K562 (cell line): ENCODE measurements around the gene SFXN2. TPM values are rescaled to one million over a fixed set of nuclear protein-coding genes. Genes with fewer than 3 reads are reported as not detected.

ENCODE experiments used
- ATAC-seq: fragments of 200-7000 bp; cut with Tn5 transposase; 3 replicates; pipeline ENCODE4 v1.9.1; 2020; ENCODE audit warnings: moderate library complexity
- BruUV-seq: library from RNA; stranded (reverse); fragments of 400-500 nt; replicated peaks from 2 replicates; lab custom pipeline; 2021; lab: Mats Ljungman, UMichigan
- CTCF ChIA-PET: fragments of 300-600 bp; formaldehyde crosslinking; extraction: SDS; loops from one replicate; lab custom pipeline; 2021; ENCODE audit warnings: low intra/inter-chr PET ratio; lab: Yijun Ruan, JAX
- POLR2A ChIA-PET: fragments of 300-600, 350-650 bp; sonication (Branson Sonifier 250); formaldehyde crosslinking; extraction: SDS; loops from one replicate; lab custom pipeline; 2021; ENCODE audit warnings: antibody characterized with exemption, inconsistent platforms; lab: Yijun Ruan, JAX
- DNase-seq, 4 experiments: peaks; one replicate each; pipeline versions ENCODE4 v3.0.0 to v3.0.0-alpha.2; 2011 to 2018; ENCODE audit warnings: low spot score in 3 of 4, mixed read lengths in 3 of 4; ENCODE audit errors: extremely low read depth in 1 of 4
- FAIRE-seq: peaks from 2 replicates; lab custom pipeline; 2011; peaks lifted over from hg19 to GRCh38; lab: Jason Lieb, UNC
- H2AFZ ChIP-seq: 2 replicates; pipeline ENCODE4 v1.6.0; 2011; ENCODE audit warnings: low read depth, low read length, control low read depth, inconsistent platforms
- H3K27ac ChIP-seq: fragments of 200-600 bp; 3 replicates; pipeline ENCODE4 v1.8.0; 2011; ENCODE audit warnings: low read depth, mild to moderate bottlenecking, control low read depth, inconsistent platforms, low read length, moderate library complexity, mixed read lengths; ENCODE audit errors: extremely low read depth
- H3K27me3 ChIP-seq, 2 experiments: fragments of 300-600 bp in 1 of 2; 2 replicates in 1 of 2; 3 replicates in 1 of 2; pipeline versions ENCODE4 v1.6.0 to v1.8.0; 2011; ENCODE audit warnings: inconsistent platforms in 2 of 2, low read length in 2 of 2, mild to moderate bottlenecking in 1 of 2, mixed read lengths in 1 of 2, moderate library complexity in 1 of 2; ENCODE audit not compliant: control insufficient read depth in 2 of 2, insufficient read depth in 2 of 2
- H3K36me3 ChIP-seq: fragments of 300-600 bp; 3 replicates; pipeline ENCODE4 v1.8.0; 2011; ENCODE audit warnings: mild to moderate bottlenecking, low read length, inconsistent platforms; ENCODE audit not compliant: control insufficient read depth, insufficient read depth
- H3K4me1 ChIP-seq, 2 experiments: fragments of 200-600 bp in 1 of 2; replicated peaks in 1 of 2; 2 replicates in 1 of 2; 3 replicates in 1 of 2; pipeline versions ENCODE4 v1.5.1 to v1.8.0; 2011; ENCODE audit warnings: inconsistent platforms in 2 of 2, low read length in 2 of 2, mild to moderate bottlenecking in 1 of 2, mixed read lengths in 1 of 2, moderate library complexity in 1 of 2; ENCODE audit not compliant: control insufficient read depth in 2 of 2, insufficient read depth in 2 of 2
- H3K4me2 ChIP-seq: 2 replicates; pipeline ENCODE4 v1.6.1; 2011; ENCODE audit warnings: low read length, control low read depth, inconsistent platforms, mixed read lengths; ENCODE audit not compliant: insufficient read depth
- H3K4me3 ChIP-seq: fragments of 200-600 bp; sonication (generic), shearing (Covaris generic); 2 replicates; pipeline ENCODE4 v1.5.1; 2016; ENCODE audit warnings: control low read depth, inconsistent platforms
- H3K79me2 ChIP-seq: fragments of 200-600 bp; 3 replicates; pipeline ENCODE4 v1.8.0; 2011; ENCODE audit warnings: low read length, inconsistent platforms; ENCODE audit not compliant: control insufficient read depth, insufficient read depth
- H3K9ac ChIP-seq, 2 experiments: 2 replicates each; pipeline versions ENCODE4 v1.6.0 to v1.6.1; 2011; ENCODE audit warnings: low read depth in 2 of 2, low read length in 2 of 2, control low read depth in 1 of 2, inconsistent platforms in 1 of 2, mild to moderate bottlenecking in 1 of 2, mixed read lengths in 1 of 2; ENCODE audit not compliant: insufficient read depth in 1 of 2
- H3K9me1 ChIP-seq: one replicate; pipeline ENCODE4 v1.6.0; 2011; ENCODE audit warnings: inconsistent platforms, mild to moderate bottlenecking, low read length, moderate library complexity; ENCODE audit not compliant: control insufficient read depth, insufficient read depth
- H3K9me3 ChIP-seq: replicated peaks from 2 replicates; pipeline ENCODE4 v1.5.1; 2011; ENCODE audit warnings: low read depth, low read length, inconsistent platforms; ENCODE audit not compliant: control insufficient read depth, insufficient read depth
- H4K20me1 ChIP-seq: replicated peaks from 2 replicates; pipeline ENCODE4 v1.6.1; 2011; ENCODE audit warnings: low read length, inconsistent platforms, mixed read lengths; ENCODE audit not compliant: control insufficient read depth, insufficient read depth
- BDP1 ChIP-seq: IDR thresholded peaks from 3 replicates; pipeline ENCODE4 v1.6.1; 2011; ENCODE audit not compliant: insufficient read length, insufficient read depth
- BRD4 ChIP-seq: fragments of 200-600 bp; sonication (generic); IDR thresholded peaks from 2 replicates; pipeline ENCODE4 v1.6.1; 2017; ENCODE audit warnings: inconsistent platforms
- EHMT2 ChIP-seq: fragments of 450-650 bp; IDR thresholded peaks from 2 replicates; pipeline ENCODE4 v1.6.1; 2018; ENCODE audit warnings: antibody characterized with exemption
- FOSL1 ChIP-seq: fragments of 200-800 bp; sonication (Bioruptor generic); conservative IDR thresholded peaks from 2 replicates; pipeline ENCODE4 v1.6.1; 2016; ENCODE audit warnings: missing genetic modification characterization, missing compliant biosample characterization
- MTA1 ChIP-seq: fragments of 450-650 bp; IDR thresholded peaks from 2 replicates; pipeline ENCODE4 v1.6.1; 2017; ENCODE audit warnings: borderline replicate concordance
- NFATC3 ChIP-seq: fragments of 450-650 bp; IDR thresholded peaks from 2 replicates; pipeline ENCODE4 v1.6.1; 2017; ENCODE audit warnings: mild to moderate bottlenecking
- NR4A1 ChIP-seq, 2 experiments: fragments of 250-450 bp in 1 of 2; fragments of 450-650 bp in 1 of 2; sonication (Bioruptor Pico) in 1 of 2; IDR thresholded peaks; 2 replicates each; pipeline versions ENCODE4 v1.4.0 to v1.6.1; 2016 to 2020; ENCODE audit warnings: mild to moderate bottlenecking in 2 of 2, missing compliant biosample characterization in 1 of 2, missing genetic modification characterization in 1 of 2, moderate library complexity in 1 of 2
- ZKSCAN8 ChIP-seq: fragments of 200-800 bp; sonication (Bioruptor generic); IDR thresholded peaks from 2 replicates; pipeline ENCODE4 v1.6.1; 2016; ENCODE audit warnings: missing genetic modification characterization, missing compliant biosample characterization
- ZNF584 ChIP-seq: fragments of 200-800 bp; sonication (Bioruptor generic); IDR thresholded peaks from 2 replicates; pipeline ENCODE4 v1.6.1; 2016; ENCODE audit warnings: low read depth, mild to moderate bottlenecking, missing genetic modification characterization, missing compliant biosample characterization
- ZNF717 ChIP-seq: fragments of 250-450 bp; sonication (Bioruptor Pico); IDR thresholded peaks from 2 replicates; pipeline ENCODE4 v1.5.0; 2021
- WGBS: fragments of 100-300 bp; shearing (Covaris generic); methylation state at CpG from one replicate; pipeline ENCODE4 v1.1.6; 2016; ENCODE audit warnings: low coverage, mixed read lengths; ENCODE audit not compliant: insufficient coverage; ENCODE audit errors: missing lambda C conversion rate; 5-methylcytosine and 5-hydroxymethylcytosine counted together
- in situ Hi-C: fragments of 300-500 bp; cut with MboI; formaldehyde crosslinking; loops from 4 replicates; pipeline ENCODE4 v1.15.0; 2018; ENCODE audit warnings: inconsistent platforms, mixed read lengths
- intact Hi-C: fragments of 100-400 bp; cut with micrococcal nuclease; formaldehyde crosslinking; loops from 2 replicates; pipeline ENCODE4 v1.14.2; 2022
- polyA plus RNA-seq, 8 experiments: library from polyadenylated mRNA; depleted of rRNA in 4 of 8; stranded (reverse) in 5 of 8; unstranded in 3 of 8; fragments of >200 nt; fragmentation: Nextera tagmentation in 2 of 8; fragmentation: Illumina TruSeq in 1 of 8; extraction: Ambion mirVana in 2 of 8; extraction: Trizol in 1 of 8; gene quantifications; 2 replicates each; pipeline versions ENCODE4 v1.2.1 to v1.2.3, GENCODE V29; 2011 to 2014; ENCODE audit warnings: inconsistent platforms in 1 of 8, missing spikeins in 1 of 8
- total RNA-seq, 7 experiments: library from RNA; depleted of rRNA in 6 of 7; stranded (reverse); fragments of >200 nt in 6 of 7; fragmentation: Illumina TruSeq in 2 of 7; extraction: Trizol in 2 of 7; gene quantifications; 2 replicates each; pipeline versions ENCODE4 v1.2.1 to v1.2.3, GENCODE V29; 2011 to 2021; ENCODE audit warnings: low replicate concordance in 1 of 7
- TF ChIP-seq, protein P1 (sequence below): fragments of 250-450 bp; sonication (Bioruptor Pico); IDR thresholded peaks from 2 replicates; pipeline ENCODE4 v1.4.0; 2020; ENCODE audit warnings: mild to moderate bottlenecking, moderate library complexity
- TF ChIP-seq, protein P2 (sequence below): fragments of 250-450 bp; sonication (Bioruptor Pico); IDR thresholded peaks from 2 replicates; pipeline ENCODE4 v1.4.0; 2020
- TF ChIP-seq, protein P3 (sequence below): fragments of 150-350 bp; IDR thresholded peaks from 2 replicates; pipeline ENCODE4 v1.6.1; 2014; ENCODE audit warnings: low read depth, mild to moderate bottlenecking, low read length, borderline replicate concordance
- TF ChIP-seq, protein P4 (sequence below): IDR thresholded peaks from 2 replicates; pipeline ENCODE4 v1.6.1; 2011; ENCODE audit not compliant: insufficient read length; ENCODE audit errors: extremely low read depth

SFXN2 gene
- total and polyA plus RNA-seq, 9 of the 15 experiments (the other 6 are each of a cell fraction or from before 2014, with no cell fraction given) = 7.3 to 23.8 (median 15.7) TPM

DNA sequence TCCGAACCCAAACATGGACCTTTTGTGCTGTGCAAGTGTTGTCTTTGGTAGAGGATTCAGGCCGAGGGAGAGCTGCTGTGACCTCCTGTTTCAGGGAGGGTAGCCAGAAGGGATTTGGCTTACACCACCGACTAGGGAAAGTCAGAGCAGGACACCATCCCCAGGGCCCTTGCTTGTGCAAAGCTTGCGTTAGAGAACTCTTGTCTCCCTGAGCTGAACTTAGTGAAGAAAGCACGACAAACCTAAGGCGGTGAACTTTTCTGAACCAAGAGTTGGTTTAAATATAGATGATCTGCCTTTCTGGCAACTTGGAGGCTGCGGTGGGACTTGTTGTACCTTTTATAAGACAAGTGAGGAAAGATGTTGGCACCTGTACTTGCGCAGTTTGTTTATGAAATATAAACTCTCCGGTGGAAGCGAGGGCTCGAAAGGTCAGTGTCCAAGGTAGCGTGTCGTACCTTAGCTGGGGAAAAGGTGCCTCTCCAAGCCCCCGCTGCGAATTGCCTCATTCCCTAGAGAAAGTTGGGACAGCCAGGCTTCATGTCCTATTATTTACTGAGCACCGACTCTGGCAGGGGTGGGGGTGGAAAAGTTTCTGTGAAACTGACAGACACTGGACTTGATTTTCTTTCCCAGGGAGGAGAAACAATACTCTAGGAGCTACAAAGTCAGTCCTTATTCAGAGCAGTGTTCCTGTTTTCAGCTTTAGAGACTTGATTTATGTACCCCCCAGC is 60.9 kb downstream of the SFXN2 start:
- intact Hi-C loops (loop anchor here (5.0 kb wide), 1 partner anchor 33 kb away; the partner anchor contains the start of gene WBP1L), in situ Hi-C loops (no loop called here)
- no peak overlapping the region for H3K4me3 ChIP-seq
- no TSS peak for BruUV-seq
- H3K36me3 ChIP-seq = peaks cover 1% of the 10 kb centered on the region; the same call in 1 of the 3 replicates
- no peaks in the 10 kb centered on the region for H3K27me3 ChIP-seq
- H4K20me1 ChIP-seq = no peaks in the 10 kb centered on the region
- H3K4me2 ChIP-seq = peak overlapping the region; percentile 56; the same call in 1 of the 2 replicates
- peaks cover 37% of the 10 kb centered on the region; the same call in 2 of the 3 replicates for H3K79me2 ChIP-seq
- H3K9me1 ChIP-seq = no peaks in the 10 kb centered on the region
- 88% methylated on average over 16 of the region's 16 CpGs for WGBS
- DNase-seq (no peak), ATAC-seq (no peak), FAIRE-seq (no peak)
- peak overlapping the region; percentile 50; the same call in 1 of the 3 replicates for H3K27ac ChIP-seq
- no peak overlapping the region for H2AFZ ChIP-seq
- H3K9me3 ChIP-seq = no peaks in the 10 kb centered on the region
- POLR2A ChIA-PET = interaction anchor here (0.7 to 1.9 kb wide), 2 partner anchors 10 to 12 kb away, joined by 3 to 6 read pairs; no protein-coding TSS in a partner anchor
- H3K9ac ChIP-seq = no peak overlapping the region; a peak in 1 of 4 replicates
- CTCF ChIA-PET = no interaction called here
- H3K4me1 ChIP-seq = peaks cover 35 to 48% of the 10 kb centered on the region in 2 experiments
- TF ChIP-seq, protein P1, sequence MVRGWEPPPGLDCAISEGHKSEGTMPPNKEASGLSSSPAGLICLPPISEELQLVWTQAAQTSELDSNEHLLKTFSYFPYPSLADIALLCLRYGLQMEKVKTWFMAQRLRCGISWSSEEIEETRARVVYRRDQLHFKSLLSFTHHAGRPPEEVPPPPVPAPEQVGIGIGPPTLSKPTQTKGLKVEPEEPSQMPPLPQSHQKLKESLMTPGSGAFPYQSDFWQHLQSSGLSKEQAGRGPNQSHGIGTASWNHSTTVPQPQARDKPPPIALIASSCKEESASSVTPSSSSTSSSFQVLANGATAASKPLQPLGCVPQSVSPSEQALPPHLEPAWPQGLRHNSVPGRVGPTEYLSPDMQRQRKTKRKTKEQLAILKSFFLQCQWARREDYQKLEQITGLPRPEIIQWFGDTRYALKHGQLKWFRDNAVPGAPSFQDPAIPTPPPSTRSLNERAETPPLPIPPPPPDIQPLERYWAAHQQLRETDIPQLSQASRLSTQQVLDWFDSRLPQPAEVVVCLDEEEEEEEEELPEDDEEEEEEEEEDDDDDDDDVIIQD (CRISPR knock-in tag) = no peak
- TF ChIP-seq ZKSCAN8 (CRISPR knock-in tag) = no peak
- no peak for TF ChIP-seq MTA1
- TF ChIP-seq ZNF717 = no peak
- no peak for TF ChIP-seq BRD4
- no peak for TF ChIP-seq BDP1
- no peak for TF ChIP-seq ZNF584
- no peak for TF ChIP-seq NFATC3
- TF ChIP-seq FOSL1 (tag) = no peak
- no peak for TF ChIP-seq NR4A1 (CRISPR knock-in tag; IDR thresholded peaks at IDR 0.05)
- no peak for TF ChIP-seq NR4A1 (tag; IDR thresholded peaks at IDR 0.05)
- TF ChIP-seq, protein P2, sequence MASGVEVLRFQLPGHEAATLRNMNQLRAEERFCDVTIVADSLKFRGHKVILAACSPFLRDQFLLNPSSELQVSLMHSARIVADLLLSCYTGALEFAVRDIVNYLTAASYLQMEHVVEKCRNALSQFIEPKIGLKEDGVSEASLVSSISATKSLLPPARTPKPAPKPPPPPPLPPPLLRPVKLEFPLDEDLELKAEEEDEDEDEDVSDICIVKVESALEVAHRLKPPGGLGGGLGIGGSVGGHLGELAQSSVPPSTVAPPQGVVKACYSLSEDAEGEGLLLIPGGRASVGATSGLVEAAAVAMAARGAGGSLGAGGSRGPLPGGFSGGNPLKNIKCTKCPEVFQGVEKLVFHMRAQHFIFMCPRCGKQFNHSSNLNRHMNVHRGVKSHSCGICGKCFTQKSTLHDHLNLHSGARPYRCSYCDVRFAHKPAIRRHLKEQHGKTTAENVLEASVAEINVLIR (CRISPR knock-in tag) = no peak
- TF ChIP-seq, protein P3, sequence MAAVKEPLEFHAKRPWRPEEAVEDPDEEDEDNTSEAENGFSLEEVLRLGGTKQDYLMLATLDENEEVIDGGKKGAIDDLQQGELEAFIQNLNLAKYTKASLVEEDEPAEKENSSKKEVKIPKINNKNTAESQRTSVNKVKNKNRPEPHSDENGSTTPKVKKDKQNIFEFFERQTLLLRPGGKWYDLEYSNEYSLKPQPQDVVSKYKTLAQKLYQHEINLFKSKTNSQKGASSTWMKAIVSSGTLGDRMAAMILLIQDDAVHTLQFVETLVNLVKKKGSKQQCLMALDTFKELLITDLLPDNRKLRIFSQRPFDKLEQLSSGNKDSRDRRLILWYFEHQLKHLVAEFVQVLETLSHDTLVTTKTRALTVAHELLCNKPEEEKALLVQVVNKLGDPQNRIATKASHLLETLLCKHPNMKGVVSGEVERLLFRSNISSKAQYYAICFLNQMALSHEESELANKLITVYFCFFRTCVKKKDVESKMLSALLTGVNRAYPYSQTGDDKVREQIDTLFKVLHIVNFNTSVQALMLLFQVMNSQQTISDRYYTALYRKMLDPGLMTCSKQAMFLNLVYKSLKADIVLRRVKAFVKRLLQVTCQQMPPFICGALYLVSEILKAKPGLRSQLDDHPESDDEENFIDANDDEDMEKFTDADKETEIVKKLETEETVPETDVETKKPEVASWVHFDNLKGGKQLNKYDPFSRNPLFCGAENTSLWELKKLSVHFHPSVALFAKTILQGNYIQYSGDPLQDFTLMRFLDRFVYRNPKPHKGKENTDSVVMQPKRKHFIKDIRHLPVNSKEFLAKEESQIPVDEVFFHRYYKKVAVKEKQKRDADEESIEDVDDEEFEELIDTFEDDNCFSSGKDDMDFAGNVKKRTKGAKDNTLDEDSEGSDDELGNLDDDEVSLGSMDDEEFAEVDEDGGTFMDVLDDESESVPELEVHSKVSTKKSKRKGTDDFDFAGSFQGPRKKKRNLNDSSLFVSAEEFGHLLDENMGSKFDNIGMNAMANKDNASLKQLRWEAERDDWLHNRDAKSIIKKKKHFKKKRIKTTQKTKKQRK = no peak
- TF ChIP-seq, protein P4, sequence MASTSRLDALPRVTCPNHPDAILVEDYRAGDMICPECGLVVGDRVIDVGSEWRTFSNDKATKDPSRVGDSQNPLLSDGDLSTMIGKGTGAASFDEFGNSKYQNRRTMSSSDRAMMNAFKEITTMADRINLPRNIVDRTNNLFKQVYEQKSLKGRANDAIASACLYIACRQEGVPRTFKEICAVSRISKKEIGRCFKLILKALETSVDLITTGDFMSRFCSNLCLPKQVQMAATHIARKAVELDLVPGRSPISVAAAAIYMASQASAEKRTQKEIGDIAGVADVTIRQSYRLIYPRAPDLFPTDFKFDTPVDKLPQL = no peak
- TF ChIP-seq EHMT2 = no peak
